Transverse colon (tissue), 4 donors: ENCODE data around the gene GRHL1.

ENCODE experiments used
- CTCF ChIP-seq, 5 experiments: fragments of 200-600 bp in 3 of 5; fragments of 450-650 bp in 2 of 5; sonication (generic) in 3 of 5; IDR thresholded peaks; 1 replicate in 2 of 5; 2 replicates in 3 of 5; pipeline ENCODE4 v1.5.1; 2016 to 2017; ENCODE audit warnings: antibody characterized with exemption in 5 of 5, inconsistent platforms in 3 of 5, mild to moderate bottlenecking in 2 of 5, moderate library complexity in 1 of 5
- EP300 ChIP-seq: sonication (generic); formaldehyde crosslinking; IDR thresholded peaks from one replicate; pipeline ENCODE4 v1.6.1; 2017; ENCODE audit warnings: antibody characterized with exemption, low read depth
- POLR2A ChIP-seq: fragments of 450-650 bp; IDR thresholded peaks from one replicate; pipeline ENCODE4 v1.6.1; 2016; ENCODE audit warnings: antibody characterized with exemption, mild to moderate bottlenecking, moderate library complexity
- POLR2AphosphoS5 ChIP-seq, 3 donors: sonication (generic); formaldehyde crosslinking; IDR thresholded peaks; one replicate each; pipeline ENCODE4 v1.6.1; 2016; ENCODE audit warnings: antibody characterized with exemption in 3 of 3

DNA sequence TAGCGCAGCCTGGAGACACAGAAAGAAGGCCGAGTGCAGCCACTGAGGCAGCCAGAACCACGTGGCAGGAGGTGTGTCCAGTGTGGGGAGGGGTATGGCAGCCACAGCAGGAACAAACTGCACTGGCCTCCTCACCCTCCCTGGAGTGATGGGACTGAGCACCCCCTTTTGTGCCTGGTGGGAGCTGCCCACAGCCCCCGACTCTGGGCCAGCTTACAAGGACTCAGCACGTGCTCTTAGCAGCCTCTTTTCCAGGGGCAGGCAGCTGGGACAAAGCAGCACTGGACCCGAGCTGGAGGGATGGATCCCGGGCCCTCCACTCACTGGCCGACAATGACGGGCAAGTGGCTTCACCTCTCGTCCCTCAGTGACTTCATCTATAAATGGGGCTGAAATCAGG, 86.6 kb downstream of the GRHL1 start:
- no peak for TF ChIP-seq CTCF (IDR thresholded peaks at IDR 0.05)
- TF ChIP-seq POLR2A = no peak
- TF ChIP-seq POLR2AphosphoS5 (IDR thresholded peaks at IDR 0.05) = no peak
- no peak for TF ChIP-seq EP300
